ENCODE data around the gene OSBPL10.

DNA sequence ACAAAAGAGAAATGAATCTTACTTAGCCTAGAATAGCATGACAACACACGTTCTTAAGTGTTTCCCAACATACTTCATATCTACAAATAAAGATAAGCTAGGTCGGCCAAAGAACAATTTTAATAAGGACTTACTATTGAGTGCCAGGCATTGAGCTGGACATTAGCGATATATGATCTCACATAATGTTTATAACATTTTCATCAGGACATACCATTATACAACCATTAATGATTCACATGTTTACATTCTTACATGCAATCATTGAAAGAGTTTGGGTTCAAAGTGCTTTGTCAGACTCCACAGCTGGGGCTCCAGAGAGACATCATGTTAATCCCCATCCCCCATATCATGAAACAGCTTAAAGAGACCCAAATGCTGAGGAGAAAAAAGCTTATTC is 259.4 kb downstream of the OSBPL10 start:
- TF ChIP-seq ARNTL (CRISPR knock-in tag; IDR thresholded peaks at IDR 0.05; ENCODE audit: borderline replicate concordance, low read depth) (no peak), TCF4 (CRISPR knock-in tag; IDR thresholded peaks at IDR 0.05; ENCODE audit: borderline replicate concordance) (no peak), TOX (CRISPR knock-in tag; IDR thresholded peaks at IDR 0.05; ENCODE audit: borderline replicate concordance) (no peak), ISL1 (CRISPR knock-in tag; IDR thresholded peaks at IDR 0.05) (no peak), ESRRG (CRISPR knock-in tag; IDR thresholded peaks at IDR 0.05) (no peak), SNAI2 (CRISPR knock-in tag; IDR thresholded peaks at IDR 0.05) (no peak), OSR1 (CRISPR knock-in tag; IDR thresholded peaks at IDR 0.05) (no peak), ZFP3 (CRISPR knock-in tag; IDR thresholded peaks at IDR 0.05) (no peak)
- TF ChIP-seq, protein P1, sequence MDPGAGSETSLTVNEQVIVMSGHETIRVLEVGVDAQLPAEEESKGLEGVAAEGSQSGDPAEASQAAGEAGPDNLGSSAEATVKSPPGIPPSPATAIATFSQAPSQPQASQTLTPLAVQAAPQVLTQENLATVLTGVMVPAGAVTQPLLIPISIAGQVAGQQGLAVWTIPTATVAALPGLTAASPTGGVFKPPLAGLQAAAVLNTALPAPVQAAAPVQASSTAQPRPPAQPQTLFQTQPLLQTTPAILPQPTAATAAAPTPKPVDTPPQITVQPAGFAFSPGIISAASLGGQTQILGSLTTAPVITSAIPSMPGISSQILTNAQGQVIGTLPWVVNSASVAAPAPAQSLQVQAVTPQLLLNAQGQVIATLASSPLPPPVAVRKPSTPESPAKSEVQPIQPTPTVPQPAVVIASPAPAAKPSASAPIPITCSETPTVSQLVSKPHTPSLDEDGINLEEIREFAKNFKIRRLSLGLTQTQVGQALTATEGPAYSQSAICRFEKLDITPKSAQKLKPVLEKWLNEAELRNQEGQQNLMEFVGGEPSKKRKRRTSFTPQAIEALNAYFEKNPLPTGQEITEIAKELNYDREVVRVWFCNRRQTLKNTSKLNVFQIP (CRISPR knock-in tag; IDR thresholded peaks at IDR 0.05; ENCODE audit: borderline replicate concordance, low read depth) = no peak
- TF ChIP-seq, protein P2, sequence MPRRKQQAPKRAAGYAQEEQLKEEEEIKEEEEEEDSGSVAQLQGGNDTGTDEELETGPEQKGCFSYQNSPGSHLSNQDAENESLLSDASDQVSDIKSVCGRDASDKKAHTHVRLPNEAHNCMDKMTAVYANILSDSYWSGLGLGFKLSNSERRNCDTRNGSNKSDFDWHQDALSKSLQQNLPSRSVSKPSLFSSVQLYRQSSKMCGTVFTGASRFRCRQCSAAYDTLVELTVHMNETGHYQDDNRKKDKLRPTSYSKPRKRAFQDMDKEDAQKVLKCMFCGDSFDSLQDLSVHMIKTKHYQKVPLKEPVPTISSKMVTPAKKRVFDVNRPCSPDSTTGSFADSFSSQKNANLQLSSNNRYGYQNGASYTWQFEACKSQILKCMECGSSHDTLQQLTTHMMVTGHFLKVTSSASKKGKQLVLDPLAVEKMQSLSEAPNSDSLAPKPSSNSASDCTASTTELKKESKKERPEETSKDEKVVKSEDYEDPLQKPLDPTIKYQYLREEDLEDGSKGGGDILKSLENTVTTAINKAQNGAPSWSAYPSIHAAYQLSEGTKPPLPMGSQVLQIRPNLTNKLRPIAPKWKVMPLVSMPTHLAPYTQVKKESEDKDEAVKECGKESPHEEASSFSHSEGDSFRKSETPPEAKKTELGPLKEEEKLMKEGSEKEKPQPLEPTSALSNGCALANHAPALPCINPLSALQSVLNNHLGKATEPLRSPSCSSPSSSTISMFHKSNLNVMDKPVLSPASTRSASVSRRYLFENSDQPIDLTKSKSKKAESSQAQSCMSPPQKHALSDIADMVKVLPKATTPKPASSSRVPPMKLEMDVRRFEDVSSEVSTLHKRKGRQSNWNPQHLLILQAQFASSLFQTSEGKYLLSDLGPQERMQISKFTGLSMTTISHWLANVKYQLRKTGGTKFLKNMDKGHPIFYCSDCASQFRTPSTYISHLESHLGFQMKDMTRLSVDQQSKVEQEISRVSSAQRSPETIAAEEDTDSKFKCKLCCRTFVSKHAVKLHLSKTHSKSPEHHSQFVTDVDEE (CRISPR knock-in tag; IDR thresholded peaks at IDR 0.05) = no peak
- TF ChIP-seq, protein P3, sequence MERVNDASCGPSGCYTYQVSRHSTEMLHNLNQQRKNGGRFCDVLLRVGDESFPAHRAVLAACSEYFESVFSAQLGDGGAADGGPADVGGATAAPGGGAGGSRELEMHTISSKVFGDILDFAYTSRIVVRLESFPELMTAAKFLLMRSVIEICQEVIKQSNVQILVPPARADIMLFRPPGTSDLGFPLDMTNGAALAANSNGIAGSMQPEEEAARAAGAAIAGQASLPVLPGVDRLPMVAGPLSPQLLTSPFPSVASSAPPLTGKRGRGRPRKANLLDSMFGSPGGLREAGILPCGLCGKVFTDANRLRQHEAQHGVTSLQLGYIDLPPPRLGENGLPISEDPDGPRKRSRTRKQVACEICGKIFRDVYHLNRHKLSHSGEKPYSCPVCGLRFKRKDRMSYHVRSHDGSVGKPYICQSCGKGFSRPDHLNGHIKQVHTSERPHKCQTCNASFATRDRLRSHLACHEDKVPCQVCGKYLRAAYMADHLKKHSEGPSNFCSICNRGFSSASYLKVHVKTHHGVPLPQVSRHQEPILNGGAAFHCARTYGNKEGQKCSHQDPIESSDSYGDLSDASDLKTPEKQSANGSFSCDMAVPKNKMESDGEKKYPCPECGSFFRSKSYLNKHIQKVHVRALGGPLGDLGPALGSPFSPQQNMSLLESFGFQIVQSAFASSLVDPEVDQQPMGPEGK (CRISPR knock-in tag; IDR thresholded peaks at IDR 0.05; ENCODE audit: borderline replicate concordance) = no peak

All from SK-N-SH treated with all-trans-retinoic acid at 6 μM for 48 hours (cell line).